Ovary (tissue), 3 donors: Measurements from ENCODE around the gene WWOX.

Experiments
- POLR2A ChIP-seq: fragments of 450-650 bp; IDR thresholded peaks from one replicate; pipeline ENCODE4 v1.6.1; 2017; ENCODE audit warnings: antibody characterized with exemption, mild to moderate bottlenecking, moderate library complexity
- TF ChIP-seq, protein P1 (sequence below), 3 donors: fragments of 450-650 bp in 2 of 3; fragments of 200-600 bp in 1 of 3; IDR thresholded peaks; one replicate each; pipeline versions ENCODE4 v1.5.1 to v1.8.0; 2016 to 2022; ENCODE audit warnings: antibody characterized with exemption in 3 of 3, mild to moderate bottlenecking in 1 of 3
- donor health status: DM: no; HTN: no; CAD: no.

GRCh38 chr16:78362524-78363135, 263.2 kb downstream of the WWOX start:
- TF ChIP-seq, protein P1, sequence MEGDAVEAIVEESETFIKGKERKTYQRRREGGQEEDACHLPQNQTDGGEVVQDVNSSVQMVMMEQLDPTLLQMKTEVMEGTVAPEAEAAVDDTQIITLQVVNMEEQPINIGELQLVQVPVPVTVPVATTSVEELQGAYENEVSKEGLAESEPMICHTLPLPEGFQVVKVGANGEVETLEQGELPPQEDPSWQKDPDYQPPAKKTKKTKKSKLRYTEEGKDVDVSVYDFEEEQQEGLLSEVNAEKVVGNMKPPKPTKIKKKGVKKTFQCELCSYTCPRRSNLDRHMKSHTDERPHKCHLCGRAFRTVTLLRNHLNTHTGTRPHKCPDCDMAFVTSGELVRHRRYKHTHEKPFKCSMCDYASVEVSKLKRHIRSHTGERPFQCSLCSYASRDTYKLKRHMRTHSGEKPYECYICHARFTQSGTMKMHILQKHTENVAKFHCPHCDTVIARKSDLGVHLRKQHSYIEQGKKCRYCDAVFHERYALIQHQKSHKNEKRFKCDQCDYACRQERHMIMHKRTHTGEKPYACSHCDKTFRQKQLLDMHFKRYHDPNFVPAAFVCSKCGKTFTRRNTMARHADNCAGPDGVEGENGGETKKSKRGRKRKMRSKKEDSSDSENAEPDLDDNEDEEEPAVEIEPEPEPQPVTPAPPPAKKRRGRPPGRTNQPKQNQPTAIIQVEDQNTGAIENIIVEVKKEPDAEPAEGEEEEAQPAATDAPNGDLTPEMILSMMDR (IDR thresholded peaks at IDR 0.05), result no peak
- no peak for TF ChIP-seq POLR2A
